WTC11 (cell line): Measurements from ENCODE around the gene ZNF574.
"Not testable (repeated sequence)": the region's sequence is repeated elsewhere in the genome, so short reads cannot be mapped to it uniquely, and the experiment has no call there.

ENCODE experiments used
- CTCF ChIP-seq: fragments of 200-600 bp; IDR thresholded peaks from 2 replicates; pipeline ENCODE4 v1.8.0; 2022; ENCODE audit warnings: antibody characterized with exemption
- HMGA2 ChIP-seq: fragments of 250-450 bp; sonication (Bioruptor Pico); IDR thresholded peaks from 2 replicates; pipeline ENCODE4 v1.4.0; 2021; ENCODE audit warnings: mild to moderate bottlenecking, moderate library complexity
- TF ChIP-seq, protein P1 (sequence below): sonication (generic); formaldehyde crosslinking; conservative IDR thresholded peaks from 2 replicates; pipeline ENCODE4 v1.8.1; 2022; ENCODE audit warnings: mild to moderate bottlenecking, missing genetic modification reagents

DNA sequence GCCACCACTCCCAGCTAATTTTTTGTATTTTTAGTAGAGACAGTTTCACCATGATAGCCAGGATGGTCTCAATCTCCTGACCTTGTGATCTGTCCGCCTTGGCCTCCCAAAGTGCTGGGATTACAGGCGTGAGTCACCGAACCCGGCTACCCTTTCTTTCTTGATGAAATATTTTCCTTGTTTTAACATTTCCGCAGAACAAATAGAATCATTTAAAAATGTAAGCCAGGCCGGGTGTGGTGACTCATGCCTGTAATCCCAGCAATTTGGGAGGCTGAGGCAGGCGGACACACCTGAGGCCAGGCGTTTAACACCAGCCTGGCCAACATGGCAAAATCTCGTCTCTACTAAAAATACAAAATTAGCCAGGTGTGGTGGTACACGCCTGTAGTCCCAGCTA lies 24.3 kb downstream of the ZNF574 start:
- TF ChIP-seq CTCF; HMGA2 (CRISPR knock-in tag): not testable (repeated sequence)
- TF ChIP-seq, protein P1, sequence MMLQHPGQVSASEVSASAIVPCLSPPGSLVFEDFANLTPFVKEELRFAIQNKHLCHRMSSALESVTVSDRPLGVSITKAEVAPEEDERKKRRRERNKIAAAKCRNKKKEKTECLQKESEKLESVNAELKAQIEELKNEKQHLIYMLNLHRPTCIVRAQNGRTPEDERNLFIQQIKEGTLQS (CRISPR knock-in tag), result not testable (repeated sequence)
